SU-DHL-6 (cell line): ENCODE measurements around the gene PRTN3.

Experiments used
- EZH2phosphoT487 ChIP-seq: fragments of 200-600 bp; sonication (generic), shearing (Covaris generic); conservative IDR thresholded peaks from 2 replicates; pipeline ENCODE4 v1.6.1; 2018; ENCODE audit warnings: mild to moderate bottlenecking, antibody characterized with exemption, low read length, moderate library complexity, mixed read lengths
- TF ChIP-seq, protein P1 (sequence below): fragments of 200-600 bp; sonication (generic); IDR thresholded peaks from one replicate; pipeline ENCODE4 v1.5.1; 2017; ENCODE audit warnings: antibody characterized with exemption, mild to moderate bottlenecking, low read length, moderate library complexity; ENCODE audit not compliant: insufficient read depth, poor library complexity, severe bottlenecking

DNA sequence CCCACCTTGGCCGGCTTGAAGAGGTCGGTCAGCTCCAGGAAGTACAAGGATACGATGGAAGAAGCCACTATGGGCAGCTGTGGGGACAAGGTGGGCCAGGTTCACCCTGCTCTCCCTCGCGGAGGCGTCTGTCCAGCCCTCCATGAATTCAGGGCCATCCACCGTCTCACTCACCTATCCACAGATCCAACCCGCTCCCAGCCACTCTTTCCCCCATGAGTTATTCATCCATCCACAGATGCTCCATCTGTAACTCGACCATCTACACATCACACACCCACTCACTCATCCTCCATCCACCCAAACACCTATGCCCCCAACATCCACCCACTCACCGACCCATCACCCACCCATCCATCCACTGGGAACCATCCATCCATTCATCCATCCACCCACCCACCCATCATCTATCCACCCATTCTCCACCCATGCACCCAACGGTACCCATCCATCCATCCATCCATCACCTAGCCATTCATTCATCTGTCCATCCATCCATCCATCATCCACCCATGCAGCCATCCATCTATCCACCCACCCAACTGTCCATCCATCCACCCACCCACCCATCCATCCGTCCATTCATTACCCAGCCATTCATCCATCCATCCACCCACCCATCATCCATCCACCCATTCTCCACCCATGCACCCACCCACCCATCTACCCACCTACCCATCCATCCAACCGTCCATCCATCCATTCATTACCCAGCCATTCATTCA, 24.9 kb upstream of the PRTN3 start:
- TF ChIP-seq, protein P1, sequence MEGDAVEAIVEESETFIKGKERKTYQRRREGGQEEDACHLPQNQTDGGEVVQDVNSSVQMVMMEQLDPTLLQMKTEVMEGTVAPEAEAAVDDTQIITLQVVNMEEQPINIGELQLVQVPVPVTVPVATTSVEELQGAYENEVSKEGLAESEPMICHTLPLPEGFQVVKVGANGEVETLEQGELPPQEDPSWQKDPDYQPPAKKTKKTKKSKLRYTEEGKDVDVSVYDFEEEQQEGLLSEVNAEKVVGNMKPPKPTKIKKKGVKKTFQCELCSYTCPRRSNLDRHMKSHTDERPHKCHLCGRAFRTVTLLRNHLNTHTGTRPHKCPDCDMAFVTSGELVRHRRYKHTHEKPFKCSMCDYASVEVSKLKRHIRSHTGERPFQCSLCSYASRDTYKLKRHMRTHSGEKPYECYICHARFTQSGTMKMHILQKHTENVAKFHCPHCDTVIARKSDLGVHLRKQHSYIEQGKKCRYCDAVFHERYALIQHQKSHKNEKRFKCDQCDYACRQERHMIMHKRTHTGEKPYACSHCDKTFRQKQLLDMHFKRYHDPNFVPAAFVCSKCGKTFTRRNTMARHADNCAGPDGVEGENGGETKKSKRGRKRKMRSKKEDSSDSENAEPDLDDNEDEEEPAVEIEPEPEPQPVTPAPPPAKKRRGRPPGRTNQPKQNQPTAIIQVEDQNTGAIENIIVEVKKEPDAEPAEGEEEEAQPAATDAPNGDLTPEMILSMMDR, result no peak
- TF ChIP-seq EZH2phosphoT487, result no peak
